NCI-H128 (cell line): ENCODE measurements around the gene TRDN.
"Not testable (repeated sequence)": the region's sequence is repeated elsewhere in the genome, so short reads cannot be mapped to it uniquely, and the experiment has no call there.

ENCODE experiments used
- DNase-seq: peaks from one replicate; lab custom pipeline; 2025; ENCODE audit not compliant: unreplicated experiment; lab: John Stamatoyannopoulos, UW

TRDN gene

DNA sequence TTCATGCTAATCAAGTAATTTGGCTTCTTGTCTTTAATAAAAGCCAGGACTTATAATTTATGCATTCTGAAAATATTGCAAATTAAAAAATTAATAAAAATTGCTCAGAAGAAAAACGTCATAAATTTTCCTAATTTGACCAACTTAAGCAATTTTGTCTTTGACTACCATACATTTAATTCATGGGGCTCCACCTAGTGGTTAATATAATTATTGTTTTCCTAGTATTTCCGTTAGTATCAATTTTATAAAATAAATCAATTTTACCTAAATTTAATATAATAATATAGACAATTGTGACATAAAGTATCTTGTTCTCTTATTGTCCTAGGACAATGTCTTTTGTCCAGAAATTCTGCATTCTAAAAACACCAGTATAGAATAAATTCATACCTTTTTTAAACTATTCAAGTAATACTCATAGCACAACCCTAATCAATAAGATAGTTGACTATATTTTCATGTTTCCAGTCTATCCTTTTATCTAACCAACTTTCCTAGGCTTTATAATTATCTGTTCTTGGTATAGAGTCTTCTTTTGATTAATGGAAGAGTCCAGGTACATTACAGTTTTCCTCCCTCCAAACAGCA is 319.9 kb downstream of the TRDN start:
- no peak for DNase-seq

DNA sequence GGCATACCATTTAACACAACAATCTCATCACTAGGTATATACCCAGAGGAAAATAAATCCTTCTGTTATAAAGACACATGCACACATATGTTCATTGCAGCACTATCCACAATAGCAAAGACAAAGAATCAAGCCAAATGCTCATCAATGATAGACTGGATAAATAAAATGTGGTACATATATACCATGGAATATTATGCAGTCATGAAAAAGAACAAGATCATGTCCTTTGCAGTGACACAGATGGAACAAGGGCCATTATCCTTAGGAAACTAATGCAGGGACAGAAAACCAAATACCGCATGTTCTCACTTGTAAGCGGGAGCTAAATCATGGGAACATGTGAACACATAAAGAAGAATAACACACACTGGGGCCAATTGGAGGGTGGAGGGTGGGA is 322.3 kb downstream of the TRDN start:
- DNase-seq: not testable (repeated sequence)

DNA sequence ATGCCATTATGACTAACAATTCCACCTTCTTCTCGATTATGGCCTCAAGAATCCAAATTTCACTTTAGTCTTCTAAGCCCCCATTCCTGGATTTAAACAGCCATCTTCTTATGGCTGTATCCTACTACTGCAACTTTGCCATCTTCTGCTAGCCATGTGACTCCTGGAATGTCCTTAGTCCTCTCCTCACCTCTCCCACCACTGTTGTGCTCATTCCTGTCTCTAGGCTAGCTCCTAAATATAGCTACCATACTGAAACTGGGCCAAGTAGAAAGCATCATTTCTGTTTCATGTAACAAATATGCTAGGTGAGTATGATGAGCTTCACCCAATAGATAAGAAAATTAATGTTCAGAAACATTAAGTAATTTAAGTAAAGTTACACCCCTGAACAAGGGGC is 327.6 kb downstream of the TRDN start:
- DNase-seq: no peak

DNA sequence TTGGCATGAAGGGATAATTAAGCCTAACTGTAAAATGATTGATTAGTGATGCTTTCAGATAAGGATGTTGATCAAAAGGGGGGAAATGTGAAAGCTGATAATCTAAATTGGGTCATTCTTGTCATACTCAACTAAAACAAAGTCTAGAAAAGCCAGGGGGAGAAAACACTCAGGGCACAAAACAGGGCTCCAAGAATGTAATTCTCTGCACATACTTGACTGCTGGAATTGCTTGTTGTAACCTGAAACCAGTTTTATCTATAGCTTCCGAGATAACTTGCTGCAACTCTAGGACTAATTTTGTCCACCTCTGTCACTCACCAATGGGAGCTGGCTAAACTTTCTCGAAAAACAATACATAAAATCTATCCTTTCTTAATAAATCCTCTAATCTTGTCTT is 330.4 kb downstream of the TRDN start:
- DNase-seq: no peak

DNA sequence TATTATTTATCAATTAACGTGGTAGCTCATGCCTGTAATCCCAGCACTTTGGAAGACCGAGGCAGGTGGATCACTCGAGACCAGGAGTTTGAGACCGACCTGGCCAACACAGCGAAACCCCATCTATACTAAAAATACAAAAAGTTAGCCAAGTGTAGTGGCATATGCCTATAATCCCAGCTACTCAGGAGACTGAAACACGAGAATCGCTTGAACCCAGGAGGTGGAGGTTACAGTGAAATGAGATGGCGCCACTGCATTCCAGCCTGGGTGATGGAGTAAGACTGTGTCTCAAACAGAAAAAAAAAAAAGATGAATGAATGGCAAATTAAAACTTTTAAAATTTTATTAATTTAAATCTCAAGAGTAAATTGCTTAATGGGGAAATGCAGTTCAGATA is 341.1 kb downstream of the TRDN start:
- DNase-seq: no peak

DNA sequence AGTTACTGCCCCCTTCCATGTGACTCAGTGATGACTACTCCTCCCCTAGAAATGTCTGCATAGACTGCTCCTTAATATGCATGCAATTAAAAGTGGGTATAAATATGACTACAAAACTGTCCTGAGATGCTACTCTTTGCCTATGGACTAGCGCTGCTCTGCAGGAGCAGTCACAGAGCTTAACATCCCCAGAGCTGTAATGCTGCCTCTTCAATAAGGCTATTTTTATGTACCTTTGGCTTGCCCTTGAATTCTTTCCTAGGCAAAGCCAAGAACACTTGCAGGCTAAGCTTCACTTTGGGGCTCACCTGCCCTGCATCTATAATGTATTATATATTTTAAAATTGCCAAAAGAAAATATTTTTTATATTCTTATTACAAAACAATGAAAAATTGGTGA is 341.6 kb downstream of the TRDN start:
- DNase-seq: no peak

DNA sequence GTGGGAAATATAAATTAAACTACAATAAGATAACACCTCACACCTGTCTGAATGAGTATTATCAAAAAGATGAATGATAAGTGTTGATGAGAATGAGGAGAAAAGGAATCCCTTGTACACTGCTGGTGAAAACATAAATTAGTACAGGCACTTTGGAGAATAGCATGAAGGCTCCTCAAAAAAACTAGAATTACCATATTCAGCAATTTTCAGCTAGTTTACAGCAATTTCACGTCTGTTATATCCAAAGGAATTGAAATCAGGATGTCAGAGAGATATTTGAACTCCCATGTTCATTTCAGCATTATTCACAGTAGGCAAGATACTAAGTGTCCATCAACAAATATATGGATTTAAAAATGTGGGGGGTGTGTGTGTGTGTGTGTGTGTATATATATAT is 348.1 kb downstream of the TRDN start:
- DNase-seq: no peak

DNA sequence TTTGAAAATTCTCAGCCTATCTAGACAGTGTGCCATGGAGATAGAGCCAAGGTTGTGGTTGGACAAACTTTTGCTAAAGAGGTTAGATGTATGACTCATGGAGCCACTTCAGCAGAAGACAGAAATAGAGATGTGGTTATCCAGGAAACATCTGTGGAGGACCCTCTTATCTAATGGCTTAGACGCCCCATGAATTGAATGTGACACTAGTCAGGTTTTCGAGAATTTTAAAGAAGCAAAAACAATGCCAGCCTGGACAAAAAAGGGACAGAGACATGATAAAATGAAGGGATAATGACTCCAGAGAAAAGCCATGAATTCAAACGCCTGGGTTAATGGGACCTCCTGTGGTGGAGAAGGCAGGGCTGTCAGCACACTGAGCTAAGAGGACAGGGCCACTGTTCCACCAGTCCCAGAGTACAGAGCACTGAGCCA is 360.2 kb downstream of the TRDN start:
- no peak for DNase-seq

DNA sequence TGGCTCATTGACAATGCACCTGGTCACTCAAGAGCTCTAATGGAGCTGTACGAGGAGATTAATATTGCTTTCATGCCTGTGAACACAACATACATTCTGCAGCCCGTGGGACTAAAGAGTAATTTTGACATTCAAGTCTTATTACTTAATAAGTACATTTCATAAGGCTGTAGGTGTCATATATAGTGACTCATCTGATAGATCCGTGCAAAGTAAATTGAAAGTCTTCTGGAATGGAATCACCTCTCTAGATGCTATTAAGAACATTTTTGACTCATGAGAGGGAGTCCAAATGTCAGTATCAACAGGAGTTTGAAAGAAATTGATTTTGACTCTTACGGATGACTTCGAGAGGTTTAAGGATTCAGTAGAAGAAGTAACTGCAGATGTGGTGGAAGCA is 372.8 kb downstream of the TRDN start:
- DNase-seq: no peak

DNA sequence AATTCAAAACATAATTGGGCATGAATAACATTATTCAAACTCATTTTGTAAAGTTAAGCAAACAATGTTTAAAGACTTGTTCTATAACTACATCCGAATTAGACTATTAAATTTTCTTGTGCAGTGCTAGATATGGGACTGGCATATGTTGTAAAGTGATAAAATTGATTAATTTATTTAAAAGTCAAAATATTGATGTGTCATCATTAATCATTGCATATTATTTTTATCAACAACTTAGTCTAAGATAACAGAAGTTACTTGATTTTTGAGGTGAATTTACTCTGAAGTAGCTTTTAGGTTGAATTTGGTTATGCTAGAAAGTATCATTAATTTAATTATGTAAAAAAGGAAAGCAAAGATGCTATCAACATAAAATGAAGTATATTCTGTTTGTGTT is 396.1 kb downstream of the TRDN start:
- no peak for DNase-seq

DNA sequence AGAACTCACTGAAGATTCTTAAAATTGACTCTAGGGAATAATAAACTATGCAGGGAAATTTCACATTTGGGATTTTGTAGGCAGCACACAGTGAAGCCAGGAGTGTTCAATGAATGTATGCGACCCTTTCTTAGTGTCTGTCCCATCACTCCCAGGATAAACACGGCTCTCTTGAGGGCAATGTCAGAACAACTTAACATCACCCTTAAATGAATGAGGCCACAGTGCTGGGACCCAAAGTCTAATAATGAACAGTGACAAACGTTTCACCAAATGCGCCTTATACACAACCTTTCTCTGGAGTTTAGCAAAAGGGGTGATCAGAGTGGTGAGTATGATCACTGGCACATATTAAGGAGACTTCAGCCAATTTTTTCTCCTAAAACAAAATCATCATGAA is 403.4 kb downstream of the TRDN start:
- no peak for DNase-seq

DNA sequence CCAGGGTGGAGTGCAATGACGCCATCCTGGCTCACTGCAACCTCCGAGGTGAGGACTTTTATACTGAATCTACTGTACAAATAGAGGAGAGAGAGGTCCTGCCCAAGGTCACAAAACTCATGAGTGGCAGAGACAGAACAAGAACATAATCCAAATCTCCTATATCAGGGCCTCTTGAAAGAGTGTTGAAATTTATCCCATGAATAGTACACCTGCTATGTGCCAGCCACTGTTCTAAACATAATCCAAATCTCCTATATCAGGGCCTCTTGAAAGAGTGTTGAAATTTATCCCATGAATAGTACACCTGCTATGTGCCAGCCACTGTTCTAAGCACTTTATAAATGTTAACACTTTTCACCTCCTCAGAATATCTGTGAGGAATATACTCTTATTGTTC is 409.0 kb downstream of the TRDN start:
- not testable (repeated sequence) for DNase-seq

DNA sequence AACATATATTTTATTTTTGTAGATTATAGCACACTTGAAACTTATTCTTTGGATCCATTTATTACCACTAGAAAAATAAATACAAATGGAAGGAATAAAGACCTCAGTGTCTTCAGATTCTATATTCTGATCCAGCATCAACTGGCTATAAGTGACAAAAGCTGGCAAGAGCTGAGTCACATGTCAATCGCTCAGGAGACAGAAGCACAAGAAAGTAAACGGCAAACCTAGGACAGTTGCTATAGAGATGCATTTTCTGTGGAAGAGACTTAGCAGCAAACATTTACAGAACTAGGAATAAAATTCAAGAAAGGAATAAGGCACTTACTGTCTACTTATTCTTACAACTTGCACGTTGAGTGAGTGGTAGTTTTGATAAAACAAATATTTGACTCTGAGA is 410.4 kb downstream of the TRDN start:
- DNase-seq: no peak

DNA sequence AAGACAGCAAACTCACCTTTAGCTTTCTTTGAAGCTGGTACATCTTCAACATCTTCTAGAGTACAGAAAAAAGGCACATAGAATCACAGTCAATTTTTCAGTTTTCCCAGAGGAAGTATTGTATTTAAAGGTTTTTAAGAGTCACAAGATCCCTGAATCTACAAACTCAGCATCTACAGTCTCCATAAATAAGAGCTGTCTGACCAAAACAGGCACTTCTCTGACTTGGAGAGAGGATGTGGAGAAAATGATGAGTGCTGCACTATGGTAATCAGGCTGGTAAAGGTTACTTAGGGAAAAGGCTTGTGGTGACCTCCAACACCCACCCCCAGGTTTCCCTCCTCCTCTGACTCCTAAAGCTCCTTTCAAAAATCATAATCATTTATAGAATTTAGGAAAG is 412.7 kb downstream of the TRDN start:
- no peak for DNase-seq

DNA sequence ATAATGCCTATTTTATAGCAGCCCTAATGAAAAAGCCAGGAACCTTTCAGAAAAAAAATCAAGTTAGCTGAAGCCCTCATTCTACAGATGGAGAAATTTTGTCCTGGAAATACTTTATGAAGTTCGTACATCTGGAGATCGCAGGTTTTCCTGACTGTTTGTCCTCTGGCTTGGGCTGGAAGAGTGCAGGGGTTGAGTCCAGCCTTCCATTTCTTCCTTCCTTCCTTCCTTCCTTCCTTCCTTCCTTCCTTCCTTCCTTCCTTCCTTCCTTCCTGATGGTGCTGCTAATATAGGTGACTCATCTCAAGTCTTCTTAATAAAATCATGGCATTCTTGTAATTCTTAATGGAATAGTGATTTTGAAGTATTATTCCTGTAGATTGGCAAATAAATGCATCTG is 413.3 kb downstream of the TRDN start:
- no peak for DNase-seq

DNA sequence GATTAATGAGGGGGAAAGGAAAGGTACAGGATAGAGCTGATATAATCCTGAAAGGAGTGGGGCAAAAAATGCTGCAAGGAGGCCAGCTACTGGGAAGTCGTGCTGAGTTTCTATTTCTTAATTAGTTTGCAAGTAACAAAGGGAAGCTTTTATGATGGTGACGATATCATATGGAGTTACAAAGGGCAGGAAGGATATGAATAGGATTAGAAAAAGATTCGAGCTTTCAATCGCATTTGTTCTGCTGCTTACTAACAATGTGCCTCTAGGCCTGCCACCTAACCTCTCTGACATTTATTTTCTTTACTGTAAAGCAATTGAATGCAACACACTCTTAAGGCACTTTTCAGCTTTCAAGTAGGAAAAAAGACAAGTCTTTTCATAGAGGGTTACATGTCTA is 421.5 kb downstream of the TRDN start:
- DNase-seq: no peak

DNA sequence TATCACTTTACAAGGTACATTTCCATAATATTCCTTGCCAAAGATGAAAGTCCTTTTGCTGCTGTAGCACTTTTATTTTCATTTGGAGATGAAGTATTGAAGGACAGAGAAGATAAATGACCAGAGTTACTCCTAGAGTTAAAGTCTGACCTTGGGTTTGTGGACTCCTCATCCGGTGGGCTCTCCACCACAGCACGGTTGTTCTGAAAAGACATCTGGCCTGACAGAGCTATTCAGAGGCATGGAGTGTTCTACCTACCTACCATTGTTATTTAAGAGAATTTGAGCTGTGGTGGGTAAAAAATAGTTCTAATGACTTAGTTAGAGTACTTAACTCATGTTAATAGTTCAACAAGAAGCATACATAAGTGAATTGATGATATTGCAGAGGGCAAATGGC is 422.3 kb downstream of the TRDN start:
- DNase-seq: no peak

DNA sequence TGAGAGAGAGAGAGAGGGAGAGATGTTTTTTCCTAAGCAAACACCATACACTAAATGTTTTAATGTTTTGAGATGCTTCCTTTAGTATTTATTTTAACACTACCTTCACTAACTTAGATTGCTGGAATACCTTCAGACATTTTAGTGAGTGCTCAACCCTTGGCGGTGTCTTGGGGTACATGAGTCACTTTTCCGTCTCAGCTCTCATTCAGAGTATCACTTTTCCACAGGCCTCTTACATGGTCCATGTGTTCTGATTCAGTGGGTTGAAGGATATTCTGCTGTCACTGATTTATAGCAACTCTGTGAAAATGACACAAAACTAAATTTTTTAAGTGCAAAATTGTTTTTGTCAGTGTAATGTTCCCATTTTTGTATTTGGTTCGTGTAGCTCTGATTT is 422.8 kb downstream of the TRDN start:
- no peak for DNase-seq

DNA sequence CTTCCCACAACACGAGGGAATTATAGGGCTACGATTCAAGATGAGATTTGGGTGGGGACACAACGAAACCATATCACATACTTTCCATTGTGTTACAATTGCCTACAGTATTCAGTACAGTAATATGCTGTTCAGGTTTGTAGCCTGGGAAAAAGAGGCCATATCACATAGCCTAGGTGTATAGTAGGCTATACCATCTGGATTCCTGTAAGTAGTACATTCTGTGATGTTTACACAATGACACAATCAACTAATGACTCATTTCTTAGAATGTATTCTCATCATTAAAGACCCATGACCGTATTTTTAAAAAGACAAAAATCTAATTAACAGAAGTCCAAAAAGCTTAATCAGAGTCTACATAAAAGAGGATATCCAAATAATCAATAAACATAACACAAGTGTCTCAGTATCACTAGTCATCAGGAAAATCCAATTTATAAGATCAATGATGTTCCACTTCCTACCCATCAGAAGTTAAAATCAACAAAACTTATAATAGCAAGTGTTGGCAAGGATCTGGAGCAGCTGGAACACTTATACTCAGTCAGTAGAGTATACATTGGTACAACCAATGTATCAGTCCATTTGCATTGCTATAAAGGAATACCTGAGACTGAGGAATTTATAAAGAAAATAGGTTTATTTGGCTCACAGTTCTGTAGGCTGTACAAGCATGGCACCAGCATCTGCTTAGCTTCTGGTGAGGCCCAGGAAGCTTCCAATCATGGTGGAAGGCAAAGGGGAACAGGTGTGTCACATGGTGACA is 424.8 kb downstream of the TRDN start:
- DNase-seq: no peak

DNA sequence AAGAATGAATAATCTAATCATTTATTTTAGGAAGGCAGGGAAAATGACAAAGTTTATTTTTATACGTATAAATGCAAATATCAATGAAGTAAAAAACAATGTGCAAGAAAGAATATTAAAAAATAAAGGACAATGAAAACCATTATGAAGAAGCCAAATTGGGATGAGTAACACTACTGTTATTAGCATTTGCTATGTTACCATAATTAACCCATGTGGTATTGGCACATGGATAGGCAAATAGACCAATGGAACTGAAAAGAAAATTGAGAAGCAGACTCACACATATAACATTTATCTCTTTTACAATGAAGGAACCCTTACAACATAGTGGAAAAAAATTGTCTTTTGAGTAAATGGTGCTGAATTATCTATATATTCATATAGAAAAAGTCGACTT is 426.1 kb downstream of the TRDN start:
- DNase-seq: no peak

DNA sequence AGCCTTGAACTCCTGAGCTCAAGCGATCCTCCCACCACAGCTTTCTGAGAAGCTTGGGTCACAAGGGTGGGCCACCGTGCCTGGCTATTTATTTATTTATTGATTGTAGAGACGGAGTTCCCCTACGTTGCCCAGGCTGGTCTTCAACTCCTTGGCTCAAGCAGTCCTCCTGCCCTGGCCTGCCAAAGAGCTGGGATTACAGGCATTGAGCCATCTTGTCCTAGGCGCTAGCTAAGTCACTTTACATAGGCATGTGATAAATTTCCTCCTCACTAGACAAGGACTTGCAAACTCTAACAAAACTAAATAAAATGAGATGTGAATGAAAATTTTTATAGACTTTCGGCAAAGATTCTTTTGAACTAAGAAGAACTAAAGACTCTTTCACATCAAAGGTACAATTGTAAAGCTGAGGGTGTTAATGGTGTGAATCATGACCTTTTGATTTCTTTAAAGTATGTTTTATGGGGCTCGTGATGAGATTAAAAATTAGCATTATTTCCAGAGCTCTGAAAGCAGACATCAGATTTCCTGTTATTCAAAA is 428.7 kb downstream of the TRDN start:
- DNase-seq: no peak

DNA sequence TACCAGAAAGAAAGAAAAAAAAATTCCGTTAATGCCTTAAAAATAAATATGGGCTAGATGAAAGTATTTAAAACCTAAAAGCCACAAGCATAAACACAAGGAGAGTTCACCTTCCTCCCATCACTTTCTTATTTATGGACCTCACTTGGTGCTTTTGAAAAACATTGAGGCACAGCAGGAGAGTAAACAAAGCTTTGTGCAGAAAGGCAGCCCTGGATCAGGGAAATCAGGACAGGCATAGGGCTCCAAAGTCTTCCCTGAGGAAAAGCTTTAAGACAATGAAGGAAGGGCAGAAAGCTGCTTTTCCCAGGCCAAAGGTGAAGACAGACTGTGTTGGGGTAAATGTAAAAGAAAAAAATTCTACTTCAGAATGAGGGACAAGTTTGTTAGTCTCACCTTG is 432.8 kb downstream of the TRDN start:
- no peak for DNase-seq

DNA sequence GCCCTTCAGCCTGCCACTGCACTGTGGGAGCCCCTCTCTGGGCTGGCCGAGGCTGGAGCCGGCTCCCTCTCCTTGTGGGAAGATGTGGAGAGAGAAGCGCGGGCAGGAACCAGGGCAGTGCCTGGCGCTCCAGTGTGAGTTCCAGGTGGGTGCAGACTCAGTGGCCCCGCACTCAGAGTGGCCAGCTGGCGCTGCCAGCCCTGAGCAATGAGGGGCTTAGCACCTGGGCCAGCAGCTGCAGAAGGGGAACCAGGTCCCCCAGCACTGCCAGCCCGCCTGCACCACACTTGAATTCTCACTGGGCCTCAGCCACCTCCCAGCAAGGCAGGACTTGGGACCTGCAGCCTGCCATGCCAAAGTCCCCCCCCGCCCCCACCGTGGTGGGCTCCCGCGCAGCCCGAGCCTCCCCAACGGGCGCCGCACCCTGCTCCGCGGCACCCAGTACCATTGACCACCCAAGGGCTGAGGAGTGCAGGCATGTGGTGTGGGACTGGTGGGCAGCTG is 434.8 kb downstream of the TRDN start:
- DNase-seq: no peak
